Sigmoid colon (tissue), 7 donors: ENCODE measurements around the gene PIGQ. TPM values are rescaled to one million over a fixed set of nuclear protein-coding genes. Genes with fewer than 3 reads are reported as not detected.

Experiments
- DNase-seq: peaks from one replicate; pipeline ENCODE4 v3.0.0-alpha.2; 2019
- H3K27ac ChIP-seq, 4 donors: fragments of 200-600 bp; sonication (generic); one replicate each; pipeline ENCODE4 v1.5.1; 2016 to 2019; ENCODE audit warnings: mild to moderate bottlenecking in 1 of 4
- H3K27me3 ChIP-seq, 3 donors: fragments of 200-600 bp; sonication (generic); one replicate each; pipeline ENCODE4 v1.5.1; 2019; ENCODE audit warnings: mild to moderate bottlenecking in 1 of 3
- H3K36me3 ChIP-seq, 4 donors: fragments of 200-600 bp; sonication (generic); one replicate each; pipeline ENCODE4 v1.5.1; 2016 to 2019
- H3K4me1 ChIP-seq, 4 donors: fragments of 200-600 bp; sonication (generic); one replicate each; pipeline ENCODE4 v1.5.1; 2017 to 2019
- H3K4me3 ChIP-seq, 4 donors: fragments of 200-600 bp; sonication (generic); one replicate each; pipeline ENCODE4 v1.5.1; 2017 to 2019; ENCODE audit warnings: mild to moderate bottlenecking in 2 of 4, moderate library complexity in 1 of 4
- H3K9me3 ChIP-seq, 4 donors: fragments of 200-600 bp in 3 of 4; sonication (generic) in 3 of 4; one replicate each; pipeline versions ENCODE4 v1.5.1 to v1.6.1; 2013 to 2019
- CTCF ChIP-seq, 4 experiments: fragments of 450-650 bp in 3 of 4; fragments of 200-600 bp in 1 of 4; IDR thresholded peaks; one replicate each; pipeline ENCODE4 v1.5.1; 2016 to 2019; ENCODE audit warnings: antibody characterized with exemption in 4 of 4, mild to moderate bottlenecking in 3 of 4, moderate library complexity in 2 of 4
- EP300 ChIP-seq, 4 donors: sonication (generic); formaldehyde crosslinking; IDR thresholded peaks; one replicate each; pipeline ENCODE4 v1.6.1; 2017; ENCODE audit warnings: antibody characterized with exemption in 4 of 4
- POLR2A ChIP-seq, 2 donors: fragments of 450-650 bp; IDR thresholded peaks; one replicate each; pipeline ENCODE4 v1.6.1; 2016; ENCODE audit warnings: antibody characterized with exemption in 2 of 2, mild to moderate bottlenecking in 2 of 2, moderate library complexity in 2 of 2
- POLR2AphosphoS5 ChIP-seq, 4 donors: sonication (generic); formaldehyde crosslinking; IDR thresholded peaks; one replicate each; pipeline ENCODE4 v1.6.1; 2017; ENCODE audit warnings: antibody characterized with exemption in 4 of 4
- WGBS, 2 donors: extraction: QIAGEN DNeasy Blood & Tissue Kit; methylation state at CpG; one replicate each; pipeline ENCODE4 v1.1.7; 2013; 5-methylcytosine and 5-hydroxymethylcytosine counted together
- intact Hi-C: fragments of 100-400 bp; cut with DNase I; formaldehyde crosslinking; loops from one replicate; pipeline ENCODE4 v1.15.1; 2023
- polyA plus RNA-seq, 3 donors: library from polyadenylated mRNA; stranded (reverse); fragments of 200-250 nt; gene quantifications; one replicate each; pipeline ENCODE4 v1.2.3, GENCODE V29; 2013
- total RNA-seq, 4 donors: library from RNA; depleted of rRNA; stranded (reverse); fragments of >200 nt; gene quantifications; one replicate each; pipeline ENCODE4 v1.1.0, GENCODE V29; 2016
- donor health status: healthy with polysubstance abuse.
- donor health status: Bipolar disorder and iron deficiency.
- donor health status: healthy.

Gene PIGQ
- total and polyA plus RNA-seq, 7 donors, result 11.1 to 47.4 (median 17.8) TPM

DNA sequence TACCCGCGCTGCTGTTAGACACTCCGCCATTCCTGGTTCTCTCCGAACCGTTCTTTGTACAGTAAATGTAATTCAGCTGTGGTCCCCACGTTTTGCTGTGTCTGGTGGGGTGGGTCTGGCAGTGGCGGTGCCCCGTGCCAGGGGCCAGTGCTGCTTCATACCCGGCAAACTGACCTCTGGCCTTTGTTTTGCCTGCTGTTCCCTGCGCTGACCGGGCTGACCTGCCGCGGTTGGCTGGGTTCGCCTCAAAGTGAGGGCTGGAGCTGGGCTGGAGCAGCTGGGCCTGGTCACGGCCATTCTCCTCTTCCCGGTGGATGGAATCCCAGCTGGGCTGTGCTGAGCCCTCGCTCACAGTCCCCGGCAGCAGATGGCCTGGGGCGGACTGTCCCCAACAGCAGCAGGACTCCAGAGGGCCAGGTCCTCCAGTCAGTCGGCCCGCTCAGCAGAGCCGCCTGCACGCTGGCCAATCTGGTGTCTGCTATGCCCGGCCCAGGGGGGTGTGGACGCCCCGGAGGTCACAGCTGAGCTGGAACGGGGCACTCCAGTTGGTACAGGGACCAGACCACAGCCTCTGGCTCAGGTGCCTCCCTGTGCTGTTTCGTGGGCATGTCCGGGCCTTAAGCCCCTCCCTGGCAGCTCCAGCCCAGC is 59.5 kb downstream of the PIGQ start:
- Histone ChIP-seq H3K4me3 (no peak overlapping the region), H3K9me3 (no peaks in the 10 kb centered on the region), H3K36me3 (peaks cover 0 to 38% (median 21%) of the 10 kb centered on the region in 4 donors), H3K27me3 (peaks cover 0 to 13% (median 0%) of the 10 kb centered on the region in 3 donors), H3K4me1 (peaks cover 0 to 41% (median 29%) of the 10 kb centered on the region in 4 donors), H3K27ac (no peak overlapping the region)
- TF ChIP-seq EP300 (IDR thresholded peaks at IDR 0.05), result no peak
- no peak for TF ChIP-seq CTCF (IDR thresholded peaks at IDR 0.05)
- no peak for TF ChIP-seq POLR2A (IDR thresholded peaks at IDR 0.05)
- TF ChIP-seq POLR2AphosphoS5 (IDR thresholded peaks at IDR 0.05), result no peak
- 80 to 82% methylated on average over 29 of the region's 29 CpGs for WGBS, 2 donors
- intact Hi-C loops, result no loop called here
- DNase-seq, result no peak

DNA sequence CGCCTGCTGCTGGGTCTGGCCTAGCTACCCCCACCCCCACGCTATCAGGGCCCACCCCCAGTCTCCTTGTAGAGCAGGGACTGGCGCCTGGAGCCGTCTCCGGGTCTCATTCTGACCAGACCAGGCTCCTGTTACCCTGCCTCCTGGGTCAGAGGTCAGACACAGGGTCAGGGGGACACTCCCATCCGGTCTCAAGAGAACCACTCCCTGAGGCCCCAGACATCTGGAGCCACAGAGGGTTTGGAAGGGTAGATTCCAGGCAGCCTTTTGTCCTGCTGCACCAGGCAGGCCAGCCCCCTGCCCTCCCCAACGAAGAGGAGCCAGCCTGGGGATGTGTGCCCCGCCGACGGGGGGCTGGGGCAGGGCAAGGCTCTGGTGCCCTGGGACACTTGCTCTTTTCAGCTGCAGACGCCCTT is 60.1 kb downstream of the PIGQ start:
- Histone ChIP-seq H3K4me3 (no peak overlapping the region), H3K4me1 (peaks cover 0 to 44% (median 33%) of the 10 kb centered on the region in 4 donors), H3K27ac (peak overlapping the region in 1 of 4 donors; percentile 2), H3K27me3 (peaks cover 0 to 13% (median 0%) of the 10 kb centered on the region in 3 donors), H3K9me3 (no peaks in the 10 kb centered on the region), H3K36me3 (peaks cover 0 to 41% (median 22%) of the 10 kb centered on the region in 4 donors)
- 43 to 69% methylated on average over 11 of the region's 11 CpGs for WGBS, 2 donors
- TF ChIP-seq POLR2A (IDR thresholded peaks at IDR 0.05), result no peak
- no peak for TF ChIP-seq POLR2AphosphoS5 (IDR thresholded peaks at IDR 0.05)
- TF ChIP-seq CTCF (IDR thresholded peaks at IDR 0.05), result no peak
- TF ChIP-seq EP300 (IDR thresholded peaks at IDR 0.05), result no peak
- DNase-seq, result no peak
- intact Hi-C loops, result no loop called here

DNA sequence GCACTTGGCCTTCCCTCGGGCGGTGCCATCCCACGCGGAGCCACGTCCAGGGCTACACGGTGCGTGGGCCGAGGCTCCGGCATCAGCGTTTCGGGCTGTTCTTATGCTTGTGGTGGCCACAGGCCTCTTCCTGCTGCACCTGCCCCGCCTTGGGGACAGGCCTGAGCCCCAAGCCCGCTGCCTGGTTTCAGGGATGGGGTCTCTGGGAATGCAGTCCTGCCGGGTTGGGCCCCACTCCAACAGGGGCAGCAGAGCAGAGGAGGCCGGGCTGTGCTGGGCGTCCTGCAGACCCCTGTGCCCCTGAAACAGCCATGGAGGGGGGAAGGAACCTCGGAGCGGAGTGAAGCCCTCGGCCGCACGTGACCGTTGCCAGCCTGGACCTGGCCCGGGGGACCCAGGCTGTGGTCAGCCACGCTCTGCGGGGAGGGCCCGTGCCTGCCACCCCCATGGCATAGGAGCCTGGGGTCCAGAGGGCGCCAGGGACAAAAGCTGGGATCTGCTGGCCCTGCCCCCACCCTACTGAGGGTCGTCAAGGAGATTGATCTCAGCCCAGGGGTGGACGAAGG is 60.6 kb downstream of the PIGQ start:
- Histone ChIP-seq H3K27ac (peak overlapping the region in 1 of 4 donors; percentile 2), H3K36me3 (peaks cover 0 to 41% (median 22%) of the 10 kb centered on the region in 4 donors), H3K27me3 (peaks cover 0 to 13% (median 0%) of the 10 kb centered on the region in 3 donors), H3K4me3 (no peak overlapping the region), H3K4me1 (peaks cover 0 to 49% (median 38%) of the 10 kb centered on the region in 4 donors), H3K9me3 (no peaks in the 10 kb centered on the region)
- no peak for DNase-seq
- TF ChIP-seq POLR2AphosphoS5 (IDR thresholded peaks at IDR 0.05) (no peak), CTCF (IDR thresholded peaks at IDR 0.05) (no peak), POLR2A (IDR thresholded peaks at IDR 0.05) (no peak), EP300 (IDR thresholded peaks at IDR 0.05) (no peak)
- WGBS, 2 donors, result 40 to 55% methylated on average over 29 of the region's 29 CpGs
- intact Hi-C loops, result no loop called here

- peaks cover 0 to 55% (median 44%) of the 10 kb centered on the region in 4 donors for H3K4me1 ChIP-seq
- DNase-seq, result no peak
- WGBS, 2 donors, result 4% methylated on average over 23 of the region's 23 CpGs
- peaks cover 0 to 41% (median 19%) of the 10 kb centered on the region in 4 donors for H3K36me3 ChIP-seq
- no peak within 1 kb of the TSS for H3K4me3 ChIP-seq
- H3K9me3 ChIP-seq, result no peaks in the 10 kb centered on the region
- peak within 1 kb of the TSS in 1 of 4 donors; percentile 2 for H3K27ac ChIP-seq
- TF ChIP-seq POLR2AphosphoS5 (IDR thresholded peaks at IDR 0.05) (no peak), EP300 (IDR thresholded peaks at IDR 0.05) (no peak), POLR2A (IDR thresholded peaks at IDR 0.05) (no peak), CTCF (IDR thresholded peaks at IDR 0.05) (no peak)
- intact Hi-C loops, result no loop called here
- peaks cover 0 to 13% (median 0%) of the 10 kb centered on the region in 3 donors for H3K27me3 ChIP-seq
These were observed 61.1 kb downstream of the PIGQ start, which contains the start of gene WFIKKN1 for GRCh38 chr16:630815-631405. Gene WFIKKN1 (plus strand): TSS chr16:630985. CDS start chr16:631254, 269 bp downstream.
